Smooth muscle cell of the umbilical artery (primary cell): Measurements from ENCODE around the gene SLC6A19. TPM values are rescaled to one million over a fixed set of nuclear protein-coding genes. Genes with fewer than 3 reads are reported as not detected.

Experiments
- total RNA-seq: library from RNA; depleted of rRNA; stranded (reverse); fragments of >200 nt; gene quantifications from 2 replicates; pipeline ENCODE4 v1.2.3, GENCODE V29; 2014

SLC6A19 gene
- total RNA-seq: not detected in 2 replicates

DNA sequence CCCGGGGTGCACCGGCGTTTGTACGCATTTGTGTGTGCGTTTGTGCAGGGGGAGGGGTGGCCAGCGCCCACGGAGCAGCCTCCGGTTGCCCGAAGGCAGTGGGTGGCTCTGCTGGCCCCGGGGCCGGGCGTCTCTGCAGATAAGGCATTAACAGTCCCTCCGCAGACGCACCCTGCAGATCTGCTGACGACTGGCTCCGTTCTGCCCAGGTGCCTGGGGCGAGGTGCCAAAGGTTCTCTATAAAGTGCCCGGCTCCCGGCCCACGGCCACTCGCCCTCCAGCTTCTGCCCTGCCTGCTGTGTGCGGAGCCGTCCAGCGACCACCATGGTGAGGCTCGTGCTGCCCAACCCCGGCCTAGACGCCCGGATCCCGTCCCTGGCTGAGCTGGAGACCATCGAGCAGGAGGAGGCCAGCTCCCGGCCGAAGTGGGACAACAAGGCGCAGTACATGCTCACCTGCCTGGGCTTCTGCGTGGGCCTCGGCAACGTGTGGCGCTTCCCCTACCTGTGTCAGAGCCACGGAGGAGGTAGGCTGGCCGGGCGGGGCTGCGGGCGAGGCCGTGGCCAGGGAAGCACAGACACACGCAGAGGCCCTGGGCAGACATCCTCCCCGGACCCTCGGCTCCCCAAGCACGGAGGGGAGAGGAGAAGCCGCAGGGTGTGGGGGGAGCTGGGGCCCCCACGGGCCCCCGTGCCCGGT, at the start of gene SLC6A19:
TSS of gene SLC6A19 (plus strand) at position 269 of the 699 bp plus-strand sequence. CDS start at position 325, 56 bp downstream.

GRCh38 chr5:1225081-1225480, 23.7 kb downstream of the SLC6A19 start, which contains the start of gene SLC6A18:
TSS of gene SLC6A18 (plus strand) at chr5:1225381. CDS start at chr5:1225478, 97 bp downstream.

Other genes with a start within 250 kb of the SLC6A19 start
- gene NKD2, start 192.8 kb upstream of the SLC6A19 start, total RNA-seq: 0.59 TPM in 1 of 2 replicates, not detected in the other
- 12.8 and 28.1 TPM in 2 replicates for gene SLC12A7, start 89.5 kb upstream of the SLC6A19 start, total RNA-seq
- not detected in 2 replicates for gene SLC6A18, start 23.8 kb downstream of the SLC6A19 start, total RNA-seq
- gene TERT, start 93.5 kb downstream of the SLC6A19 start, total RNA-seq: not detected in 2 replicates
- gene CLPTM1L, start 143.5 kb downstream of the SLC6A19 start, total RNA-seq: 278 and 334 TPM in 2 replicates
- not detected in 2 replicates for gene SLC6A3, start 243.8 kb downstream of the SLC6A19 start, total RNA-seq